SK-N-SH treated with all-trans-retinoic acid at 6 μM for 48 hours (cell line): ENCODE results near the gene COMMD4.

ENCODE experiments used
- ESRRG ChIP-seq: fragments of 250-450 bp; sonication (Bioruptor Pico); IDR thresholded peaks from 2 replicates; pipeline ENCODE4 v1.6.1; 2021; ENCODE audit warnings: mild to moderate bottlenecking
- RARB ChIP-seq: fragments of 250-450 bp; sonication (Bioruptor Pico); IDR thresholded peaks from 2 replicates; pipeline ENCODE4 v1.8.0; 2021; ENCODE audit warnings: mild to moderate bottlenecking, moderate library complexity
- SNAI2 ChIP-seq: fragments of 250-450 bp; sonication (Bioruptor Pico); IDR thresholded peaks from 2 replicates; pipeline ENCODE4 v1.5.0; 2020; ENCODE audit warnings: mild to moderate bottlenecking, moderate library complexity
- TCF4 ChIP-seq: fragments of 250-450 bp; sonication (Bioruptor Pico); IDR thresholded peaks from 2 replicates; pipeline ENCODE4 v1.8.0; 2021; ENCODE audit warnings: mild to moderate bottlenecking, moderate library complexity, borderline replicate concordance
- ZC3H10 ChIP-seq: fragments of 250-450 bp; sonication (Bioruptor Pico); IDR thresholded peaks from 2 replicates; pipeline ENCODE4 v1.5.1; 2021; ENCODE audit warnings: mild to moderate bottlenecking, moderate library complexity
- ZFP3 ChIP-seq: fragments of 250-450 bp; sonication (Bioruptor Pico); IDR thresholded peaks from 2 replicates; pipeline ENCODE4 v1.5.0; 2020; ENCODE audit warnings: mild to moderate bottlenecking, moderate library complexity
- ZFP30 ChIP-seq: fragments of 450-650 bp; formaldehyde crosslinking; IDR thresholded peaks from 2 replicates; pipeline ENCODE4 v1.5.0; 2022; ENCODE audit warnings: mild to moderate bottlenecking, moderate library complexity
- ZNF565 ChIP-seq: fragments of 450-650 bp; formaldehyde crosslinking; conservative IDR thresholded peaks from 2 replicates; pipeline ENCODE4 v1.5.0; 2020; ENCODE audit warnings: low read depth, mild to moderate bottlenecking, moderate library complexity
- ZNF70 ChIP-seq: fragments of 450-650 bp; formaldehyde crosslinking; IDR thresholded peaks from 2 replicates; pipeline ENCODE4 v1.5.0; 2020; ENCODE audit warnings: mild to moderate bottlenecking, moderate library complexity
- ZNF8 ChIP-seq: fragments of 450-650 bp; formaldehyde crosslinking; IDR thresholded peaks from 2 replicates; pipeline ENCODE4 v1.5.0; 2020; ENCODE audit warnings: mild to moderate bottlenecking, moderate library complexity
- TF ChIP-seq, protein P1 (sequence below): fragments of 250-450 bp; sonication (Bioruptor Pico); IDR thresholded peaks from 2 replicates; pipeline ENCODE4 v1.8.0; 2020; ENCODE audit warnings: mild to moderate bottlenecking, moderate library complexity, borderline replicate concordance
- TF ChIP-seq, protein P2 (sequence below): fragments of 250-450 bp; sonication (Bioruptor Pico); IDR thresholded peaks from 2 replicates; pipeline ENCODE4 v1.5.1; 2020; ENCODE audit warnings: low read depth, mild to moderate bottlenecking, moderate library complexity

DNA sequence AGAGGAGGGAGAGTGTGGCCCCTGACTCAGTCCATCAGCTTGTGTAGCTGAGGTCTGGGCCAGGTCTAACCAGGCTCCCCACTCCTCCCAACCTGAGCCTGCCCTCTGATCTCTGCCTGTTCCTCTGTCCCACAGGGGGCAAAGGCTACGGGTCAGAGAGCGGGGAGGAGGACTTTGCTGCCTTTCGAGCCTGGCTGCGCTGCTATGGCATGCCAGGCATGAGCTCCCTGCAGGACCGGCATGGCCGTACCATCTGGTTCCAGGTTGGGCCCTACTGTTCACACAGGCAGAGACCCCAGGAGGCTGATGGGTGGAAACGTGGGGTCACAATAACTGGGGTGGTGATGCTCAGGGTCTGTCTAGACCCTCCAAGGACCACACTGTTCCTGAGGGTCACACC, 17.7 kb downstream of the COMMD4 start:
- TF ChIP-seq, protein P1, sequence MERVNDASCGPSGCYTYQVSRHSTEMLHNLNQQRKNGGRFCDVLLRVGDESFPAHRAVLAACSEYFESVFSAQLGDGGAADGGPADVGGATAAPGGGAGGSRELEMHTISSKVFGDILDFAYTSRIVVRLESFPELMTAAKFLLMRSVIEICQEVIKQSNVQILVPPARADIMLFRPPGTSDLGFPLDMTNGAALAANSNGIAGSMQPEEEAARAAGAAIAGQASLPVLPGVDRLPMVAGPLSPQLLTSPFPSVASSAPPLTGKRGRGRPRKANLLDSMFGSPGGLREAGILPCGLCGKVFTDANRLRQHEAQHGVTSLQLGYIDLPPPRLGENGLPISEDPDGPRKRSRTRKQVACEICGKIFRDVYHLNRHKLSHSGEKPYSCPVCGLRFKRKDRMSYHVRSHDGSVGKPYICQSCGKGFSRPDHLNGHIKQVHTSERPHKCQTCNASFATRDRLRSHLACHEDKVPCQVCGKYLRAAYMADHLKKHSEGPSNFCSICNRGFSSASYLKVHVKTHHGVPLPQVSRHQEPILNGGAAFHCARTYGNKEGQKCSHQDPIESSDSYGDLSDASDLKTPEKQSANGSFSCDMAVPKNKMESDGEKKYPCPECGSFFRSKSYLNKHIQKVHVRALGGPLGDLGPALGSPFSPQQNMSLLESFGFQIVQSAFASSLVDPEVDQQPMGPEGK (CRISPR knock-in tag): no peak
- TF ChIP-seq ZFP30 (no peak), ZC3H10 (CRISPR knock-in tag) (no peak), ZNF565 (CRISPR knock-in tag) (no peak), ZNF70 (CRISPR knock-in tag) (no peak), ZNF8 (CRISPR knock-in tag) (no peak), SNAI2 (no peak), ZFP3 (CRISPR knock-in tag) (no peak), TCF4 (CRISPR knock-in tag) (no peak), ESRRG (CRISPR knock-in tag) (no peak), RARB (no peak)
- TF ChIP-seq, protein P2, sequence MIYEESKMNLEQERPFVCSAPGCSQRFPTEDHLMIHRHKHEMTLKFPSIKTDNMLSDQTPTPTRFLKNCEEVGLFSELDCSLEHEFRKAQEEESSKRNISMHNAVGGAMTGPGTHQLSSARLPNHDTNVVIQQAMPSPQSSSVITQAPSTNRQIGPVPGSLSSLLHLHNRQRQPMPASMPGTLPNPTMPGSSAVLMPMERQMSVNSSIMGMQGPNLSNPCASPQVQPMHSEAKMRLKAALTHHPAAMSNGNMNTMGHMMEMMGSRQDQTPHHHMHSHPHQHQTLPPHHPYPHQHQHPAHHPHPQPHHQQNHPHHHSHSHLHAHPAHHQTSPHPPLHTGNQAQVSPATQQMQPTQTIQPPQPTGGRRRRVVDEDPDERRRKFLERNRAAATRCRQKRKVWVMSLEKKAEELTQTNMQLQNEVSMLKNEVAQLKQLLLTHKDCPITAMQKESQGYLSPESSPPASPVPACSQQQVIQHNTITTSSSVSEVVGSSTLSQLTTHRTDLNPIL (CRISPR knock-in tag): no peak
